Islet precursor cell (in vitro differentiated cells): ENCODE data around the gene LYRM4.

Source experiments
- DNase-seq: peaks from one replicate; pipeline ENCODE4 v3.0.0-alpha.2; 2018

LYRM4 gene

DNA sequence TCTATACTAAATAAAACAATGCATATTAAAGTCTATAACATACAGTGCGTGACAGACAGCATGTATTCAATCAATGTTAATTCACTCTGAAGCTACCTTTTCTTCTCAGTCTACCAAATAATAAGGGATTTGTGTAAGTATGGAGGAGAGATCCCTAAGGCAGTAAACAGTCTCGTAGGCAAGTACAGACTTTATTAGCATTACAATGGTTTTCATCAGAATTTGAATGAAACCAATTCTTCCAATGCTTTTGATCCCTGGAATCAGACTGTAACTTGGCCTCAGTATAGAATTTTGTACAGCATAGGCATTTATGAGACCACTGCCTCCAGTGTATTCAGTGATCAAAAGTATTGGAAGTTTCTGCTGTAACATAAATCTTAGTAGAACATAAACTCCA lies 19.5 kb downstream of the LYRM4 start:
- DNase-seq = no peak

DNA sequence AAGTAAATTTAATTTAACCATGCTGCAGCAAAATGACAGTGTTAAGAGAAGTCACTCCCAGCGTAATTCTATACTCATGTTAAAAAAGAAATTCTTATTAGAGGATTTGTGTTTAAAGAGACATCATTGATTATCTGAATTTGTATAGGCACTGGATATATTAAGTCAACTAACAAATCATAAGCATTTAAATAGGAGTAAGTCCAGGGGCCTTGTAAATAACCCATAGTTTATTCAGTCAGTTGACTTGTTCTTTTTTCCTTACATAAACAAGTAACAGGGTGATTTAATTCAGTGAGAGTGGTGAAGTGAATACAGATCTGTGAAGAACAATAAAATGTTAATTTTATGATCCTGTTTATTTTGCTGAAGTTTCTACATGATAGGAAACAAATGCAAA lies 22.4 kb downstream of the LYRM4 start:
- no peak for DNase-seq

DNA sequence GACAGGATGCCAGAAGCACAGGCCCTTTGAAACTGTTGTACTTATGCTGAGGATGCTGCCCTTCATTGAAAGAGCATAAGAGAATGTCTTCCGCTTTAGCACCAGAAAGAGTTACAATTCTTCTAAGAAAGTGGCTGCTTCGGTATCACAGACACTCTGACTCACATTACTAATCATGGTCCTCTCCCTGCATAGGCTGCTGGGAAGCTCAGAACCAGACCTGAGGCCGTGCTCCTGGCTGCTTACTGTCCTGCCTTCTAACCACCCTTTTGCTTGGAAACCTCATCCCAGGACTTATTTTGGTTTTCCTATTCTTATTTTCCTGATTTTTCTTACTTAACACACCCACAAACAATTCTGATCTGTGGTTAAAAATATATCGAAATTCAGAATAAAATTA lies 22.9 kb downstream of the LYRM4 start:
- DNase-seq = no peak

DNA sequence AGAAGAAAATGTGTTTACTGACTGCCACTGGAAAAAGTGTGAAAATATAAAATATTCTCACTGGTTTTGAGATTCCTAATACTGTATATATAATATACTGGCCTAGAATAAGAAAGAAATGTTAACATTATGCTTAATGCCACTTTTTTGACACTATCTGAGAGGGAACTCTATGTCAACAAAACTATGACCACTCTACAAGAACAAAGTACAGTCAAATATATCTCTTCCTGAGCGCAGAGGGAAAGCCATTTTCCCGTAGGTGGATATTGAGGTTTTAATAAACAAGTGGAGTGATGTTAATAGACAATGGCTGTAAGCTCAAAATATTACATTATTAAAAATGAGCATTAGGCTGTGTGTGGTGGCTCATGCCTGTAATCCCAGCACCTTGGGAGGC lies 24.9 kb downstream of the LYRM4 start:
- DNase-seq = no peak

DNA sequence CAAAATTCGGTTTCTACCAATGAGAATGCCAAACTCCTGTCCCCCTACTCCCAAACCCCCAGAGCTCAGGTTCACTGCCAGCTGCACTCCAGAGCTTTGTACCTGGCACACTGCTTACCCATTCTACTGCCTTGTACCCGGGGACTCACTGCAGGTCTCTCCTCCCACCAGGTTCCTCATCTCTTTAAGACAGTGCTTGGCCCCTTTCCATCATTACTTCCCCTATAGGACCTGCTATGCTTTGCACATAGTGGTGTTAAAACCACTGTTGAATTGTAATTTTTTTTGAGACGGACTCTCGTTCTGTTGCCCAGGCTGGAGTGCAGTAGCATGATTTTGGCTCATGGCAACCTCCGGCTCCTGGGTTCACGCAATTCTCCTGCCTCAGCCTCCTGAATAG lies 25.9 kb downstream of the LYRM4 start:
- DNase-seq = no peak

DNA sequence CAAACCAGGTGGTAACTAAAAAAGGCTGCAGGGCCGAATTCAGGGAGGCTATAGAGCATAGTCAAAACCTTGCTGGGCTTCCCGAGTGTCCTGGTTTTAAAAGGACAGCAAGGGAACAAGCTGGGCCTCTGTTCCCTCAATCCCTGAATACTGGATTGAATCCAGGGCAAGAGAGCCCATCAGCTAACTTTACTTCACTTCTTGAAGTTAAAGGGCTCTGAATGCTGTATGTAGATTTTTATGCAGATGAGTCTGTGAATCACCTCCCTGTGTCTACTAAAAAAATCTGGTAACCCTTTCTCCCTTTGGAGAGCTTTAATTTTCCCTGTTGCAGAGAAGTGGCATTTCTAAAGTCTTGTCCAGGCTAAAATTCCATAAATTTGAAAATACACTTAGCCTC lies 29.5 kb downstream of the LYRM4 start:
- no peak for DNase-seq

DNA sequence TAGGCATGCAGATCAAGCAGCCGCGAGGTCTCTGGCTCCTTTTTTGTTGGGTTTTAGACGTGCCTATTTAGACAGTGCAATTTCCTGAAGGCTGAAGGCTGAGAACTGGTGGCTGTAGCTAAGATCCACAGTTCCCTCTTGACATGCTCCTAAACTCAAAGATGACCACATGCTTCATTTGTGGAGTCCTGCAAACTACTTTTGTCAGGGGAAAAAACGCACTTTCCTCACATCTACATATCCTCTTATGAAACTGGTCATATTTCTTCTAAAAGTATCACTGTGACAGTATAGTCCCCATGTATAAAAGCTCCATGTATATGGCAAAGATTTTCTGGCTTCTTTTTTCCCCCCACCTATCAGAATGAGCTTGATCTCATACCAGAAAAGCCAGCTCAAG lies 30.7 kb downstream of the LYRM4 start:
- DNase-seq = no peak

DNA sequence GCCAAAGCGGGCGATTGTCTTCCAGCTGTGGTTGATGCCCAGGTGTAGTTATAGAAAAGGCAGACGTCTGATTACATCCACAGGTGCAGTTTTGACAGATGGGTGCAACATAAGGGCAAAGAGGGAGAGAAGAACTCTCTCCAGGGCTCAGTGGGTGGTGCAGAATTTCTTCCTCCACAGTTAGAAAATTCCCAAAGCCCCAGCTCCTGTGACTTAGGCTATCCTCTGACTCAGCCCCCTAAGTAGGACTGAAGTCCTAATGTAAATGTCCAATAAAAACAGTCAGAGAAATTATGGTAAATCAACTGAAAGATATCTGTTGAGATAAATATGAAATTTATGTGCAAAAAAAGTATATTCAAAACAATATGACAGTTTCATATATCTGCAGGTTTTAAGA lies 31.4 kb downstream of the LYRM4 start:
- no peak for DNase-seq

DNA sequence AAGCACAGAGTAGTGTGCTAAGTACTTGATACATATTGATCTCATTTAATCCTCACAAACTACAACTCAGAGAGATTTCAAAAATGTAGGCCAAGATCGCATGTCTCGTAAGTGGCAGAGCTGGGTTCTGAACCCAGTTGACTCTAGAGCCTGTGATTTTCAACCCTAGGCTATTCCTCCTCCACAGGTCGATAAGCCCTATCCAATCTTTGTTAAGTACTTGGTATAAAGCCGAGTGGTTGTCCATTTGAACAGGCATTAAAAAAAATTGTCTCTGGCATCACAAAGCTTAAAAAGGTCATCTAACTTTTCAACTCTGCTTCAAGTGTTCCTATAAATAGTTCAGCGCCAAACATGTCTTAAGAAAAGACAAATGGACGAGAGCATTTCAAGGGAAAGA lies 37.4 kb downstream of the LYRM4 start:
- DNase-seq = no peak

DNA sequence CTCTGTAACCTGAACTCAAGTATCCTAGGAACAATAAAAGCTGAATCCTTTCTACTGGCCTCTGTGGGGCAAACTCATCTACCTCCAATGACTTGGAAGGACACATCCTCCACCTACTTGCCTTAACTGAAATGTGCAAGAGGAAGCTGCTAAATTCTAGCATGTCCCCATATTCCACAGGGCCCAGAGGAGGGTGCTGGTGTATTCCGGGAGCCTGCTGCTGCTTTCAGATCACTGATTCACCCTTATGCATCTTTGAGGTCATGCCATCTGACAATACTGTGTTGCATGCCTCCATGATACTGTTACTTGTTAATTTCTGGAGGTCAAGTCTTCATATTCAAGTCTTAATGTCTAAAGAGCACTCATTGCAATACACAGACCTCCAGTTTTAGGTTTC lies 40.3 kb downstream of the LYRM4 start:
- no peak for DNase-seq

DNA sequence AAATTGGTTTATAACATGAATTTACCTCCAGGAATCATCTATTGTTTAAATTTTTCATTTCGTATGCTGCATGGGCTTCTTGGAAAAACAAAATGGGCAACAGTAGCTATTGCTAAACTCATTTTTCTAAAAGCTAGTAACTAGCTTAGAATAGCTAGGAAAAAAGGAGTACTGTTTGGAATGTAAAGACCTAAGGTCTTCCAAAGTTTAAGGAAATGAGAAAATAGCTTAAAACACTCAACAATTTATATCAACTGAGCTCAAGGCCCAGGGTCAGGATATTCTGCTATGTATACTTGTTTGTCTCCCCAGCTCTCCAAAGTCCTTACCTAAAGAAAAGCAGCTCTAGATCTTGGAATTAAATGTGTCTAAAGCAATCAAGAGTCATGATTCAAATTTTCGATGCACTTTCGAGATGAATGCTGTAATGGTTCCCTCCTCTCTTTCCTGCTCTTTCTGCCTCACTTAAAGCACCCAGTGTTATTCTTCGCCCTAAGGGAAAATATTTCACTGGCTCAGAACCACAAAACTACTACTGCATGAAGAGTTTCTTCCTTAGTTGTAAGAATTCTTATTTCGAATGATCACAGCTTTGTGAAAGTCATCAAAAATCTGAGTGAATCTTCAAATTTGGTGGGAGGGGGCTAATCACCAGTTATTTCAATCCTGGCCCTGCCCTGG lies 41.6 kb downstream of the LYRM4 start:
- DNase-seq = no peak

DNA sequence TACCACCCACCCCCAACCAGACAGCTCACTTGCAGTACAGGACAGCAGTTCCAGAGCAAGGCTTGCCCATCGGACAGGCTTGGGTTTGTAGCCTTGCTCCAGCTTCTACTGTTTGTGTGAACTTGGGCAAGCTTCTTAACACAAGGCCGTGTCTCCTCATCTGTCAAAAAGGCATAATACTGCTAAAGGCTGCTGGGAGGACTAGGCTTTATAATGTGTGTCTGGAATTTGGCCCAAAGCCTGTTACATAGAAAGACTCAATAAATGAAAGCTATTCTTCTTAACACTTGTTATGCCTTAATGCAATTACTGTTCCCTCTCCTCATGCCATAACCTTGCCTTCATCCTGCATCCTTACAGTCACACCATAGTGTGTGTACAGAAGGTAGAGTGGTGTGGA lies 43.4 kb downstream of the LYRM4 start:
- DNase-seq = no peak

DNA sequence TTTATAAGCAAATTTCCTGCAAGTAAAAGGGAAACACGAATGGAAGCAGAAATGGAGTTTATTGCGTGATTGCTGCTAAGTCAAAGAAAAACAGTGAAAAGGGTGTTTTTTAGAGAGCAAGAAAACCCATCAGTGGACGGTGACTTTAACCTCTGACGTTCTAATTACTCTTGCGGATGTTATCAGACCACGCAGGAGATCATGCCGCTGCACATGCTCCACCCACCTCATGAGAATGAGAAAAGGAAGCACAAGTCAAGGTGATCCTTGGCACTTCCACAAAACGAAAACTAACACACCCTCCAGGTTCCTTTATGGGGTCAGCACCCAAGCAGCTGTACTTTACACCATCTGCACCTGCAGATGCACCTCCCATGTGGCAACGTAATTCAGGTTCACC lies 45.0 kb downstream of the LYRM4 start:
- DNase-seq = no peak

DNA sequence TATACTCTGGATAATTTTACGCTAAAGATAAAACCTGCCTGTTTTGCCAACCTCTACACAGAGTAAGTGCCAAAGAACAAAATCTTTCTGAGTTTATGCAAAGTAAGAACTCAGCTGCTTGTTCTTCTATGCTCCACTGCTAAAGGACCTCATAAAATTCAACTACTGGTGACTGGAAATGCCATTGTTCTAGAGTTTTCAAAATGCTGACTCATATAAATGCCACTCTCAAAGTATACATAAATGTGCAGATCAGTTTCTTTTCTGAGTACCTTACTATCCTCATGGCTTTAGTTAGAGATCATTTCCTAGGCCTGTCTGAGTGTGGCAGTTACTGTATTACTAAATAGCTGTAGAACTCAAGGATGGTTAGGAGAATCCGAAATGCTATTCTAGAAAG lies 45.6 kb downstream of the LYRM4 start:
- no peak for DNase-seq

DNA sequence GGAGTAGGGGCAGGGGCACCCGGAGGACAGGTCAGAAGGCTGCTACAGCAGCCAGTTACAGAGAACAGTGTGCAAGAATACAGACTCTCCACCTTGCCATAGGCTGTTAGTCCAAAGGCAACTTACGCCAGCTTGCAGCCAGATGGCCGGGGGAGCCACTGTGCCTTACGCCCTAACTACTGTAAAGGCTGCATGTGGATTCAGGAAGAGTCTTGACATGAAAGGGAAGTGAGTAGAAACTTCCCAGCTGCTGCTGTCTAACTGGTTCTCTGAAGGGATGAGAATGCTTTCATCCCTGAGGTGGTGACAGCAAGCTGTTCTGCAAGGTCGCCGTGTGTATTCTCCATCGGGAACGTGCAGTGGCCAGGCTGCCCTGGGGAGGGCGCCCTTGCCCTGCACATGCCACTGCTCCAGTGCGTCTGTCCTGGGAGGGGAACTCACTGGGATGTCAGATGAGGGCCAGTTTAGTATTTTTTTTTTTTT lies 46.1 kb downstream of the LYRM4 start:
- peak; percentile 91 for DNase-seq

DNA sequence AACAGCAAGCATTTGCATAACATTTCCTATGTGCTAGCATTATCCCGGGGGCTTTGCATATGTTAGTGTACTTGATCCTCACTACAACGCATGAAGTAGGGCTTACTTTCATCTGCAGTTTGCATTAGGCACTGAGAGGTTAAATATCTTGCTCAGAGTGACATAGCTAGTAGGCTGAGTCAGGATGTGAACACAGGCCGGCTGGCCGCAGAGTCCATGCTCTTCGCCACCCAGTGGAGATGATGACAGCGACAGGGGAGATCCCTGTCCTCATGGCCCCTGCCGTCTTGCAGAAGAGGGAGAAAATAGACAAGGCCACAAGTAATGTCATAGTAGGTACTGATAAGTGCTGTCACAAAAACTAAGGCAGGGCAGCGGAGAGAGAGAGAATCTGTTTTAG lies 46.9 kb downstream of the LYRM4 start:
- peak; percentile 60 for DNase-seq

DNA sequence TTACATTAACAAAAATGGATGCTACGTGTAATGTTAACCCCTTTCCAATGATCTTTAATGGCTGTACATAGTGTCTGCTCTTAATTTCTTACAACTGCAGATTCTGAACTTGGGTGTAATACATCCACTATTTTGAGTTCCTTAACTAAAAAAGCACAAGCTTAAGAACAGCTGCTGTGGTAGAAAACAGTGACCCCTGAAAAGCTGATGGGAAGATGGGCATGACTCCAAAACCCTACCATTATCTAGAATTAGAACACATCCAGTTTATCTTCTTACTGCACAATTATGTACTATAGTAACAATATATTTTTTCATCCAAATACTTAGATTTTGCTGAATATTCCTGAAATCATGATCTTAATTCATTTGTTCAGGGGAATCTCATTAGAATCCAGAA lies 49.3 kb downstream of the LYRM4 start:
- no peak for DNase-seq

DNA sequence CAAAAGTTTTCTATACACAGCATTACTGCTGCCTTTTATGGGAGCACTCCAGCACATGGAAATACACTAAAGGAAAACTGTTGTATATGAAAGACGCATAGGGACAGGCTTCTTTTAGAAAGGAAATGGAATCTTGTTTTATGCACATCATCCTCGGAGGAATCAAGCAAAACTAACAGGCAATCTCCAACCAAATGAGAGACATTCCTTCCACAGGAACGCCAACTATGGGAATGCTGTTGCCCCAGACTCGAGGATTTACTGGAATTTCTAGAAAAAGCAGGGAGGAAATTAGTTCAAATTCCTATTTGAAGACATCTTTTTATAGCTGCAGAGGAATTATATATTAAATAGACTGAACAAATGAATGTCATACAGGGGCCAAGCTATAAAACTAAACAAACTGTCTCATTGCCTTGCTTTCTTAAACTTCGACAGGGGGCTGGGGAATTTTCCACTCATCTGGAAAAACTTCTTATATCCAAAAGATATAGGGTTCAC lies 52.2 kb downstream of the LYRM4 start:
- DNase-seq = no peak

DNA sequence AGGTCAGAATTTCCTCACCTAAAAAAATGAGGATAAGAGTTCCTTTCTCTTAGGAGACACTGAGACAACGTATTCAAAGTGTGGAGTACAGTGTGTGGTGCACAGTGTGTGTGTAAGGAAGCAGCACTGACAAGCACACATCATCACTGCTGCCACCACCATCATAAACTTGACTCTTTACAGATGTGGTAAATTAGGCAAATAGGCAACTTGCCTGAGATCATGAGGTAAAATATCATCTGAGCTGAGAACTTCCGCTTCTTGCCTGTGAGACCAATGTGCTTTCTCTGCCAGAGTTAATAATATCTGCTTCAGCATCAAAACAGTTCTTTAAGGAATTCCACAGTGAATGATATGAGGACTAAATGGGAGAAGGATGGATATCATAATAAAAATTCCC lies 52.7 kb downstream of the LYRM4 start:
- no peak for DNase-seq

DNA sequence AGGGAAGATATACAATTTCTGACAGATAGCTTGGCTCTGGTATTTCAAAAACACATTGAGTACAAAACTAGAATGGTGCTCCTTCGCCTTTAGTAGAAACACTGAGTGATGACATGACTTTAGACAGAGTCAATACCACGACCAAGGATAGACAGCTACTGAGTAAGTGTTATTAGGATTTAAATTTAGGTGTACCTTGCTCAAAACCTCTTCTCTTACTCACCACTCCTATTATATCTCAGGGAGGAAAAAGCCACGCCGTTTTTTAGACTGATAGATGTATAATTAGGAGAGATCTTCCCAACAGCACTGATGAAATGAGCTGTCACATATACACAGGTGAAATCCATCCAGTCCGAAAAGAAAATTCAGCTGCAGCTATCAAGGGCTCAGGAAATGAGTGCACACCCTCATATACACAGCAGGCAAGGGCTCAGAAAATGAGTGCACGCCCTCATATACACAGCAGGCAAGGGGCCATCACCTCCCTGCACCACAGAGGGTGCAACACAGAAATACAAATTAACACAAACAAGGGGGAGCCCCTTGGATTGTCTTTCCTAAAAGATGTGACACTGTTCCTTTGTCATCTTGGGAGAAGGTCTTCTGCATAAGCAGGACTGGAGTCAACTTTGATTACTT lies 53.7 kb downstream of the LYRM4 start:
- DNase-seq = no peak

DNA sequence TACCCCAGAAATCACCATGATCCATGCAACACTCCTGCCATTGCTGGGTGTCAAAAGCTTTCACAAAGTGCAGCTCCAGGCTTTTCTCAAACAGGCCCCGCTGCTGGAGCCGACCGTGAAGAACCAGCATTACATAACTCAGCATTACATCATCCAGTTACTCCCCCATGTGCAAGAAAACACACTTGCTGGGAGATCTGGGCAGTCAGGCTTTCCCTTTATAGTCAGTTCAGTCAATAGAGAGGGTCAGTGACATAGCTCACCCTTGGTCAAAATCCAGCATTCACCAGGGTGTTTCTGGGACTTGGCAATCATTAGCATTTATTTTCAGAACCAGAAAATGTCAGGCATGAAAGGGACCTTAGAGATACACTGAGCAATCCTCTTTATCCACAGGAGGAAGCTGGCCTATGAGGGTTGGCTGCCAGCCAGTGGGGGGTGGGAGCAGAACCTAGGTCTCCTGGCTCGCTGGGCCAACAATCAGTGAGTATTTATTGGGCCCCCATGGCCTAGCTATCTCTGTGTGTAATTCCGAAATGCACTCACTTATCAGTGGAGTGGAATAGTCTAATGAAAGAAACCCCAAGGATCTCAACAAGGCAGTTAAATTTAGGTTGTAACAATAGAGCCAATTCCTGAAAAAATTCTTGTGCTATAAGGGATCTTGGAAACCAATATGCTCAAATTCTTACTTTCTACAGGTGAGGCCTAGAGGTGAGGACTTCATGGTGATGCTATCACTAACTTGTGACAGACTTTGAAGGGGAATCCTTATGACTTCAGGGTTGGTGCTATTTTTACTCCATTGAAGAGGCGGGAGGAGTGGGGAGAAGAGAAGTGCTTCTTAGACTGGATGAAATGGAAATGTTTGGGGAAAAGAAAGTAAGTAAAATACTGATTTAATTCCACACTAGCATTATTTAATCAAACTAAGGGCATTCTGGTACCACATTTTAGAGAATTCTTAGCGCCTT lies 54.6 kb downstream of the LYRM4 start:
- DNase-seq = no peak

DNA sequence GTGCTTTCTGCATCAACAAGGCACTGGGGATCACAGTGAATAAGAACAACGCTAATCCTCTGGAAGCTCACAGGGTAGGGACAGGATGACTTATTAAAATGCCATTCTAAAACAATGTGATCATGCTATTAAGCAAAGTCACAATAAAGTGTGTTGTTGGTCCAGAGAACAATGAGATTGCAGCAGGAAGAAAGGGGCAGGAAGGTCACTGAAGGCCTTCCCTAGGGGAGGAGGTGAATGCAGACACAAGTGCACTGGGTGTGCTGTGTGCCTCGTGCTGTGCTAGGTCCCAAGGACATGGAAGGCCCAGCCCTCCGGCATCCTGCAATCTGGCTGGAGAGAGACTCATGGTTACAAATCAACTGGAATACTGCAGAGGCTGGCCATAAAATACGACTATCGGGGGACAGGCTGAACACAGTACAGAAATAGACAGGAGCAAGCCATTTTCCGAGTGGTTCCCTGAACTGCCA lies 55.7 kb downstream of the LYRM4 start:
- no peak for DNase-seq

DNA sequence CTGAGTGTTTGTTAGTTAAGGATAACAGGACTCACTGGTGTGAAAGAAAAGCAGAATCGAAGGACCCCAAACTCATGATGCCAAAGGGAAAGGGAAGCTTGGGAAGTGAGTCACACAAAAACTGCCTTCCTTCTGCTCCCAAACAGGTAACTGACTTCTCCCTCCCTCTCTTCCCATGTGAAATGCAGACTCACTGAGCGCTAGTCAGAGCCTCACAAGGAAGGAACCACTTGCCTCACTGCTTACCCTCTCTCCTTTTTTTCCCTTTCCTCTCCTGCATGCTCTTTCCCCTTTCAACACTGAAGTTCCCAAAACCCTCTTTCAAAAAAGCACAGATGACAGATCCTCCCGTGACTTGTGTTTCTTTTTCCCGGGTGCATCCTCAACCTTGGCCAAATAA lies 56.4 kb downstream of the LYRM4 start:
- no peak for DNase-seq

DNA sequence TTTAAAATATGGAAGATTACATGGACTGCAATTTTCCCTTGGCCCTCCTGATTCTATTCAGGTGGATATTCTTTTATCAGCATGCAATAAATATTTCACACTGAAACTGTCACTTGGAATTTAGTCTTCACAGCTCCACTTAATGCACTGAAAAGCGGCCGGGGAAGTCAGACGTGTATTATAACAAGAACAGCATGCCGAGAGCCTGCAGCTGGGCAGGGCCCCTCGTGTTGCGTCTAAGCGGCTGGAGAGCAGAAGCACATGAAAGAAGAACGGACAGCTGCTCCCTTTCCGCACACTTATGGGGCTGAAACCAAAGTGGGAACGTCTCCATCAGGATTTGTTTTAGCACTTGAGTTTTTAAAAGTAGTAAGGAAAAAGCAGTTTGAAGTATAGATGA lies 57.2 kb downstream of the LYRM4 start:
- DNase-seq = no peak
